Uterus (tissue), 2 donors: Measurements from ENCODE around the gene AGBL1.

Source experiments
- POLR2A ChIP-seq, 2 donors: fragments of 450-650 bp; IDR thresholded peaks; one replicate each; pipeline ENCODE4 v1.6.1; 2016; ENCODE audit warnings: antibody characterized with exemption in 2 of 2, mild to moderate bottlenecking in 1 of 2, moderate library complexity in 1 of 2
- TF ChIP-seq, protein P1 (sequence below), 4 experiments: fragments of 200-600 bp in 2 of 4; fragments of 450-650 bp in 2 of 4; sonication (generic) in 2 of 4; IDR thresholded peaks; one replicate each; pipeline ENCODE4 v1.5.1; 2016 to 2019; ENCODE audit warnings: antibody characterized with exemption in 4 of 4, mild to moderate bottlenecking in 2 of 4, moderate library complexity in 1 of 4

GRCh38 chr15:86568378-86568777 lies 488.7 kb downstream of the AGBL1 start:
- TF ChIP-seq, protein P1, sequence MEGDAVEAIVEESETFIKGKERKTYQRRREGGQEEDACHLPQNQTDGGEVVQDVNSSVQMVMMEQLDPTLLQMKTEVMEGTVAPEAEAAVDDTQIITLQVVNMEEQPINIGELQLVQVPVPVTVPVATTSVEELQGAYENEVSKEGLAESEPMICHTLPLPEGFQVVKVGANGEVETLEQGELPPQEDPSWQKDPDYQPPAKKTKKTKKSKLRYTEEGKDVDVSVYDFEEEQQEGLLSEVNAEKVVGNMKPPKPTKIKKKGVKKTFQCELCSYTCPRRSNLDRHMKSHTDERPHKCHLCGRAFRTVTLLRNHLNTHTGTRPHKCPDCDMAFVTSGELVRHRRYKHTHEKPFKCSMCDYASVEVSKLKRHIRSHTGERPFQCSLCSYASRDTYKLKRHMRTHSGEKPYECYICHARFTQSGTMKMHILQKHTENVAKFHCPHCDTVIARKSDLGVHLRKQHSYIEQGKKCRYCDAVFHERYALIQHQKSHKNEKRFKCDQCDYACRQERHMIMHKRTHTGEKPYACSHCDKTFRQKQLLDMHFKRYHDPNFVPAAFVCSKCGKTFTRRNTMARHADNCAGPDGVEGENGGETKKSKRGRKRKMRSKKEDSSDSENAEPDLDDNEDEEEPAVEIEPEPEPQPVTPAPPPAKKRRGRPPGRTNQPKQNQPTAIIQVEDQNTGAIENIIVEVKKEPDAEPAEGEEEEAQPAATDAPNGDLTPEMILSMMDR (IDR thresholded peaks at IDR 0.05) = no peak
- no peak for TF ChIP-seq POLR2A (IDR thresholded peaks at IDR 0.05)
